Activated naive CD4-positive, alpha-beta T cell treated with anti-CD3 and anti-CD28 coated beads, Interleukin-2, amount 50 U/mL, for 72 hours (primary cell): ENCODE results near the gene TUT1. TPM values are rescaled to one million over a fixed set of nuclear protein-coding genes. Genes with fewer than 3 reads are reported as not detected.
"Not testable (repeated sequence)": the region's sequence is repeated elsewhere in the genome, so short reads cannot be mapped to it uniquely, and the experiment has no call there.

Experiments used
- ATAC-seq, 2 donors: fragments of 150-1000 bp; cut with Tn5 transposase; 2 replicates each; pipeline ENCODE4 v1.10.0; 2021; ENCODE audit warnings: mild to moderate bottlenecking in 2 of 2, moderate library complexity in 2 of 2
- DNase-seq, 2 donors: peaks; one replicate each; pipeline ENCODE4 v3.0.0; 2021 to 2022; ENCODE audit warnings: low spot score in 2 of 2
- H3K27ac Mint-ChIP-seq, 2 donors: one replicate each; pipeline ENCODE4 v1.8.0; 2022; ENCODE audit warnings: mild to moderate bottlenecking in 2 of 2, mixed read lengths in 2 of 2
- H3K36me3 Mint-ChIP-seq, 2 donors: one replicate each; pipeline ENCODE4 v1.8.0; 2022; ENCODE audit warnings: mixed read lengths in 2 of 2
- H3K9me3 Mint-ChIP-seq, 2 donors: one replicate each; pipeline ENCODE4 v1.8.0; 2022; ENCODE audit warnings: mixed read lengths in 2 of 2
- total RNA-seq, 2 donors: library from RNA; stranded (reverse); gene quantifications; one replicate each; pipeline ENCODE4 v1.2.3, GENCODE V29; 2022

Gene TUT1
- total RNA-seq, 2 donors from 2014 or later: 31.8 to 34.9 TPM

DNA sequence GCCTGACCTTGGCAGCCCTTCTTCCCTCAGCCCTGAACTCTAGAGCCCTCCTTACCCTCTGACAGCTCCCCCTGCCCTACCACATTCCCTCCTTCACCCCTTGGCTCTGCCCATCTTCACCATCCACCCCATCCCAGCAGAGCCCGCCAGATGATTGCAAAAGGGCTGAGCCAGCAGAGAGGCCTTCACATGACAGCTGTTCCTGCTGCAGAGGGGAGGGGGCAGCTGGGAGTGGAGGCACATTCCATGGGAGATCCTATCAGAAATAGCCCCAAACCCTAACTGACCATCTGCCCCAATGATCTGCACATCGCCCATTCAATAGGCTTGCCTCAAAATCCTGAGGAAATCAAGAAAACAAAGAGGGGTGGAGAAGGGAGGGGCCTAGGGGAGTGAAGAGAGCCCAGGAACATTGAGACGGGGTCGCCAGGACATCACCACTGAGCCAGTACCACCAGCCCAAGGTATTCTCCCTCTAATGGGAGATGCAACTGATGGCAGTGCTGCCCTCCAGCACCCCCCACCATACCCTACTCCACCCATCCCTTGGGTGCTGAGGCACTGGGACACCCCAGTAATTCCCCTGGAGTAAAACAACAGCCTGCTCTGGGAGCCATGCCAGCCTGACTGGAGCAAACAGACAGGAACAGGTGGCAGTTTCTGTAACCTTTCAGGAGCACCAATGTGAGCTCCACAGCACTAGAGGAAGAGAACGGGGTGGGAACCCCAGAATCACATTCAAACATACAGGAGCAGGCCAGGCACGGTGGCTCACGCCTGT lies 36.7 kb downstream of the TUT1 start:
- DNase-seq (no peak), ATAC-seq (no peak)
- Mint-ChIP-seq H3K27ac (peak overlapping the region; percentile 99), H3K36me3 (peaks cover 4 to 32% of the 10 kb centered on the region in 2 donors), H3K9me3 (no peaks in the 10 kb centered on the region)

GRCh38 chr11:62553839-62554361 lies 37.4 kb downstream of the TUT1 start:
- ATAC-seq: no peak
- Mint-ChIP-seq H3K27ac (peak overlapping the region; percentile 99), H3K9me3 (no peaks in the 10 kb centered on the region), H3K36me3 (peaks cover 0 to 25% of the 10 kb centered on the region in 2 donors)
- DNase-seq: no peak

- Mint-ChIP-seq H3K9me3 (no peaks in the 10 kb centered on the region), H3K27ac (peak overlapping the region; percentile 99), H3K36me3 (peaks cover 0 to 21% of the 10 kb centered on the region in 2 donors)
- peak in 1 of 2 donors; percentile 13 for ATAC-seq
- DNase-seq: no peak
Observed at GRCh38 chr11:62553080-62553838, 38.1 kb downstream of the TUT1 start.

DNA sequence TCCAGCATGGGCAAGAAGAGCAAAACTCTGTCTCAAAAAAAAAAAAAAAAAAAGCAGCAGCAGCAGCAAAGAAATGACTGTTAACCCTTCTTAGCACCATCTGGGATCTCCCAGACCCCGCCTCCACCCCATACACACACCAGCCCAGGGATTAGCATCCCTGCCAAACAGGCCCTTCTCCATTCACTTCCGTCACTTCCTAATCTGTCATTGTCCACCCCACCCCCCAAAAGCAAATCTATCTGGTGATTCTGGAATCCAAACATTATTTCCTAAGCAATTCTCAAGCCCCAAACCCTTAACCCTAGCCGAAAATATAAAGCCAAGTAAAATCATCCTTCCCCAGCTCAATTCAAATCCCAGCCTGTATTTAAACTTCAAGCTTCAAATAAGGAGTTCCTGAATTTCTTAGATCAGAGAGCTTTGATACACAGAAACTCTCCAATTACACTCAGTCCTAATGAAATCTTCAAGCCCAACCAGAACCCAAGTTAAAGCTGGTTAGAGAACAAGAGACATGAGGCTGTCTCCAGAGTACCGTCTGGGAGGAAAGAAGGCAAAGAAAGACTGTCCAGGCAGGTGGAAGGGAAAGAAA lies 38.7 kb downstream of the TUT1 start:
- Mint-ChIP-seq H3K9me3 (no peaks in the 10 kb centered on the region), H3K27ac (peak overlapping the region; percentile 99), H3K36me3 (peaks cover 0 to 21% of the 10 kb centered on the region in 2 donors)
- DNase-seq (no peak), ATAC-seq (no peak)

DNA sequence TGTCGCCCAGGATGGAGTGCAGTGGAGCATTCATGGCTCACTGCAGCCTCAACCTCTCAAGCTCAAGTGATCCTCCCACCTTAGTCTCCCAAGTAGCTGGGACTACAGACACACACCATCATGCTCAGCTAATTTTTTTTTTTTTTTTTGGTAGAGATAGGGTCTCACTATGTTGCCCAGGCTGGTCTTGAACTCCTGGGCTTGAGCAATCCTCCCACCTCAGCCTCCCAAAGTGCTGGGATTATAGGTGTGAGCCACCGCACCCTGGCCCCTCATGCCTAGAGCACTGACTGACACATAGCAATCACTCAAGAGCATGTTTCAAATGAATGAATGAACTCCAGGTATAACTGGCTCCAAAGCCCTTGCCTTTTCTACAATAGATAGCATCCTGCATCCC lies 40.8 kb downstream of the TUT1 start:
- not testable (repeated sequence) for ATAC-seq

GRCh38 chr11:62548545-62549335 lies 42.6 kb downstream of the TUT1 start:
- DNase-seq (no peak), ATAC-seq (no peak)
- H3K36me3 Mint-ChIP-seq: peaks cover 0 to 2% of the 10 kb centered on the region in 2 donors
- H3K27ac Mint-ChIP-seq: no peak overlapping the region
- H3K9me3 Mint-ChIP-seq: no peaks in the 10 kb centered on the region

More for the DNA sequence above, 40.8 kb downstream of the TUT1 start:
- peak overlapping the region; percentile 46 to 99 for H3K27ac Mint-ChIP-seq
- H3K9me3 Mint-ChIP-seq, DNase-seq: not testable (repeated sequence)
- H3K36me3 Mint-ChIP-seq: peaks cover 0 to 16% of the 10 kb centered on the region in 2 donors

DNA sequence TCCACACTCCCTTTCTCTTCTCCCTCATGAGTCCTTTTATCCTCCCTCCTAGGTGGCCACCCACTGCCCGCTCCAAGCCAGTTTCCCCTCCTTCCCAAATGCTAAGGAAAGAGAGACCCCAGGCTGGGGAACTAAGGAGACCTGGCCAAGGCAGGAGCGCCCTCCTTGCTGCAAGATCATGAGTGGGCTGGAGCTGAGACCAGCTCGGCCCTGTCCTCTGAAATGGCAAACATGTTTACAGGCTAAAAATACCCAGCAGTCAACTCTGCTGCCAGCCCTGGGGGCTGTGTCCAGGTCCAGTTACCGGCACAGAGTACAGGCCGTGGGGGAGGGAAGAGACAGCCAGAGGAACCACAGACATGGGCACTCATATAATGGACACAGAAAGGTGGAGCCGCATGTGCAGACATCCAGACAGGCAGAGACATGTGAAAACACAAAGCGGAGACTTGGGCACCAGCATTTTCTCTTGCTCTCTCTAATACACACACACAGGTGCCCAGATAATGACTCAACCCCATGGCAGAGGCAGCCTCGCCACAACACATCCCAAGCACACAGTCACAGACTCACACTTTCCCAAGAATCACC lies 43.5 kb downstream of the TUT1 start:
- Mint-ChIP-seq H3K27ac (peak overlapping the region in 1 of 2 donors; percentile 20), H3K36me3 (no peaks in the 10 kb centered on the region), H3K9me3 (no peaks in the 10 kb centered on the region)
- DNase-seq (no peak), ATAC-seq (no peak)

- no peaks in the 10 kb centered on the region for H3K36me3 Mint-ChIP-seq
- ATAC-seq: no peak
- peak overlapping the region in 1 of 2 donors; percentile 20 for H3K27ac Mint-ChIP-seq
- DNase-seq: no peak
- H3K9me3 Mint-ChIP-seq: no peaks in the 10 kb centered on the region
Observed at GRCh38 chr11:62546929-62547625, 44.2 kb downstream of the TUT1 start.

DNA sequence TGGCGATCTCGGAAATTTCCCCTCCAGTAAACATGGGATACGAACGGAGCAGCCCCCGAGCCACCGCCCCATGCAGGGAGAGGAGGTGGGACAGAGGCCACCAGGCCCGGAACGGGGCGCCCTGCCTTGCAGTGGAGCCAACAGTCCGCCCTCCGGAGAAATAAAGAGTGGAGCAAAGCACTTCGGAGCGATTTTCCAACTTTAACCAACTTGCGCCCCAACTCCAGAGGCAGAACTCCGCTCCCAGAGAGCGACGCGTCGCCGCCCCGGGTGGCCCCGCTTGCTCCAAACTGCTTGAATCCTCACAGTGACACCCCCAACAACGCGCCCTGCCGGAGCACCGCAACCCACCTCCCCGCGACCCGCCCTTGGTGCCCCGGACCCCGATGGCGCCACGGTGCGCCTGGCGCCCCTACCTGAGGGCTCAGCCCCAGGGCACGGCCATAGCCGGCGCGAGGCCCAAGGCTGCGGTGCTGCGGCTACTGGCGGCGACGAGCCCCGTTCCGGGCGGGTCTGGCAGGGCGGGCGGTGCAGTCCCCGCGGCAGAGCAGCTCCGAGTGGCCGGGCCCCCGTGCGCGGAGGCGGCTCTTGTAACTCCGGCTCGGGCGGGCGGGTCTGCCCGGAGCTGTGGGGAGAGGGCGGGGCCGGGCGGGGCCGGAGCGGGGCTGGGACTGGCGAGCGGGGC lies 44.9 kb downstream of the TUT1 start, which contains the start of gene AHNAK:
Gene AHNAK, minus strand, starts transcription at position 563 of the 685 bp plus-strand sequence. CDS start 10,708 bp downstream, outside the sequence.
- ATAC-seq: peak; percentile 47 to 54

GRCh38 chr11:62545437-62546243 lies 45.7 kb downstream of the TUT1 start:
- Mint-ChIP-seq H3K36me3 (no peaks in the 10 kb centered on the region), H3K9me3 (no peaks in the 10 kb centered on the region), H3K27ac (peak overlapping the region in 1 of 2 donors; percentile 90)
- DNase-seq (peak; percentile 61 to 87), ATAC-seq (peak; percentile 24 to 50)

More for the DNA sequence above, 44.9 kb downstream of the TUT1 start, which contains the start of gene AHNAK:
- H3K9me3 Mint-ChIP-seq: no peaks in the 10 kb centered on the region
- H3K36me3 Mint-ChIP-seq: no peaks in the 10 kb centered on the region
- H3K27ac Mint-ChIP-seq: peak within 1 kb of the TSS in 1 of 2 donors; percentile 90
- peak; percentile 76 to 81 for DNase-seq

GRCh38 chr11:62544581-62545436 lies 46.5 kb downstream of the TUT1 start:
- Mint-ChIP-seq H3K36me3 (no peaks in the 10 kb centered on the region), H3K27ac (peak overlapping the region; percentile 55 to 90), H3K9me3 (no peaks in the 10 kb centered on the region)
- ATAC-seq (peak in 1 of 2 donors; percentile 16), DNase-seq (no peak)

- Mint-ChIP-seq H3K36me3 (no peaks in the 10 kb centered on the region), H3K9me3 (no peaks in the 10 kb centered on the region), H3K27ac (peak overlapping the region; percentile 65 to 90)
- no peak for ATAC-seq
- no peak for DNase-seq
Observed at GRCh38 chr11:62543680-62544444, 47.5 kb downstream of the TUT1 start.
